ENCODE data around the gene AGBL4. TPM values are rescaled to one million over a fixed set of nuclear protein-coding genes. Genes with fewer than 3 reads are reported as not detected.
A peak's percentile ranks its signal among the peaks of the same experiment; 100 is the strongest.

AGBL4 gene
- total and polyA plus RNA-seq, 2 of the 13 experiments (the other 11 are each of a cell fraction or from before 2014, with no cell fraction given): not detected

DNA sequence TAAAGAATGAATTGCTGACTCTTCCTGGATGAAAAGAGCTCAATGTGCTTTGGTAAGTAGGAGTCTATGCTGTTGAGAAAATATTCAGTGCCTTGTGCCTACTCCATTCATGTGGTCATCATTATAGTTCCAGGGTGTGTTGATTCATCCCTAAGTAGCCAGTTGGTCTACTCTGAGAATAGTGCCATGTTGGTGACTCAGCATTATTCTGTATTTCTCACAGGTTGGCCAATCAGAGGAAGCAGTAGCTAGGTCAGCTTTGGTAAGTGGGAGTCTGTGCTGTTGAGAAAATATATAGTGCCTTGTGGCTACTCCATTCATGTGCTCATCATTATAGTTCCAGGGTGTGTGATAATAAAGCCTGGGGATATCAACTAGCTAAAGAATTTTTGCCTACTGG lies 397.3 kb downstream of the AGBL4 start:
- in situ Hi-C loops (cut with HindIII; ENCODE audit: extremely low pct_ligation_motif_present, low pct_unique_long_range_greater_than_20kb): no loop called here
- BruUV-seq (replicated peaks): no TSS peak
- H3K79me2 ChIP-seq (ENCODE audit: insufficient read depth, low read length): no peaks in the 10 kb centered on the region
- no peaks in the 10 kb centered on the region for H3K27me3 ChIP-seq (ENCODE audit: control insufficient read depth in 1 of 2, insufficient read depth in 2 of 2, low read length in 2 of 2)
- DNase-seq (ENCODE audit: low spot score) (no peak), FAIRE-seq (no peak), ATAC-seq (no peak)
- no peak overlapping the region for H2AFZ ChIP-seq (ENCODE audit: low read length)
- ChIA-PET CTCF (ENCODE audit: low intra/inter-chr PET ratio, low total read pairs) (no interaction called here), POLR2A (no interaction called here)
- no peak overlapping the region for H3K9ac ChIP-seq (ENCODE audit: insufficient read depth, low read depth, low read length)
- no peaks in the 10 kb centered on the region for H3K36me3 ChIP-seq (replicated peaks in 1 of 2; ENCODE audit: control insufficient read depth in 1 of 2, insufficient read depth in 2 of 2, low read length in 2 of 2)
- H3K9me3 ChIP-seq (ENCODE audit: low read length): peaks cover 96% of the 10 kb centered on the region
- H3K4me1 ChIP-seq (ENCODE audit: insufficient read depth, low read length): no peaks in the 10 kb centered on the region
- no peaks in the 10 kb centered on the region for H4K20me1 ChIP-seq (ENCODE audit: insufficient read depth, low read length)
- TF ChIP-seq MAFK (conservative IDR thresholded peaks at IDR 0.05 in 1 of 2, IDR thresholded peaks at IDR 0.05 in 1 of 2; ENCODE audit: low read length in 2 of 2) (peak; percentile 67 to 72), NFE2L2 (IDR thresholded peaks at IDR 0.05; ENCODE audit: low read length) (peak; percentile 68), ZNF737 (CRISPR knock-in tag; IDR thresholded peaks at IDR 0.05; ENCODE audit: borderline replicate concordance) (no peak), ZSCAN20 (CRISPR knock-in tag; IDR thresholded peaks at IDR 0.05; ENCODE audit: borderline replicate concordance) (no peak), MAFF (IDR thresholded peaks at IDR 0.05; ENCODE audit: low read depth, low read length) (peak; percentile 46), RBM22 (optimal IDR thresholded peaks at IDR 0.05; ENCODE audit: low read length) (no peak), EHMT2 (IDR thresholded peaks at IDR 0.05; ENCODE audit: borderline replicate concordance, low read depth, low read length) (no peak)
- TF ChIP-seq, protein P1, sequence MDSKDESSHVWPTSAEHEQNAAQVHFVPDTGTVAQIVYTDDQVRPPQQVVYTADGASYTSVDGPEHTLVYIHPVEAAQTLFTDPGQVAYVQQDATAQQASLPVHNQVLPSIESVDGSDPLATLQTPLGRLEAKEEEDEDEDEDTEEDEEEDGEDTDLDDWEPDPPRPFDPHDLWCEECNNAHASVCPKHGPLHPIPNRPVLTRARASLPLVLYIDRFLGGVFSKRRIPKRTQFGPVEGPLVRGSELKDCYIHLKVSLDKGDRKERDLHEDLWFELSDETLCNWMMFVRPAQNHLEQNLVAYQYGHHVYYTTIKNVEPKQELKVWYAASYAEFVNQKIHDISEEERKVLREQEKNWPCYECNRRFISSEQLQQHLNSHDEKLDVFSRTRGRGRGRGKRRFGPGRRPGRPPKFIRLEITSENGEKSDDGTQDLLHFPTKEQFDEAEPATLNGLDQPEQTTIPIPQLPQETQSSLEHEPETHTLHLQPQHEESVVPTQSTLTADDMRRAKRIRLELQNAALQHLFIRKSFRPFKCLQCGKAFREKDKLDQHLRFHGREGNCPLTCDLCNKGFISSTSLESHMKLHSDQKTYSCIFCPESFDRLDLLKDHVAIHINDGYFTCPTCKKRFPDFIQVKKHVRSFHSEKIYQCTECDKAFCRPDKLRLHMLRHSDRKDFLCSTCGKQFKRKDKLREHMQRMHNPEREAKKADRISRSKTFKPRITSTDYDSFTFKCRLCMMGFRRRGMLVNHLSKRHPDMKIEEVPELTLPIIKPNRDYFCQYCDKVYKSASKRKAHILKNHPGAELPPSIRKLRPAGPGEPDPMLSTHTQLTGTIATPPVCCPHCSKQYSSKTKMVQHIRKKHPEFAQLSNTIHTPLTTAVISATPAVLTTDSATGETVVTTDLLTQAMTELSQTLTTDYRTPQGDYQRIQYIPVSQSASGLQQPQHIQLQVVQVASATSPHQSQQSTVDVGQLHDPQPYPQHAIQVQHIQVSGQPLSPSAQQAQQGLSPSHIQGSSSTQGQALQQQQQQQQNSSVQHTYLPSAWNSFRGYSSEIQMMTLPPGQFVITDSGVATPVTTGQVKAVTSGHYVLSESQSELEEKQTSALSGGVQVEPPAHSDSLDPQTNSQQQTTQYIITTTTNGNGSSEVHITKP (CRISPR knock-in tag; IDR thresholded peaks at IDR 0.05; ENCODE audit: low read depth): no peak
- H3K4me3 ChIP-seq (replicated peaks in 1 of 3; ENCODE audit: insufficient read depth in 1 of 3, low read depth in 2 of 3, low read length in 3 of 3): no peak overlapping the region
- intact Hi-C loops (cut with micrococcal nuclease; ENCODE audit: unreplicated experiment): no loop called here
- no peak overlapping the region for H3K4me2 ChIP-seq (ENCODE audit: low read depth, low read length)
- H3K27ac ChIP-seq (ENCODE audit: extremely low read length, insufficient read depth, low read length): no peak overlapping the region
